GM19025 (cell line): ENCODE measurements around the gene PDSS1.

ENCODE experiments used
- ATAC-seq: cut with Tn5 transposase; IDR thresholded peaks from one replicate; pipeline ENCODE4 v1.9.1; 2021; ENCODE audit warnings: mild to moderate bottlenecking, low read depth, moderate library complexity; ENCODE audit not compliant: unreplicated experiment

The PDSS1 gene

GRCh38 chr10:26698909-26699308 is 1.4 kb downstream of the PDSS1 start:
- no peak for ATAC-seq

GRCh38 chr10:26699631-26700030 is 2.1 kb downstream of the PDSS1 start:
- no peak for ATAC-seq

GRCh38 chr10:26700884-26701630 is 3.6 kb downstream of the PDSS1 start:
- ATAC-seq = no peak

- no peak for ATAC-seq
Observed at GRCh38 chr10:26703096-26703495, 5.6 kb downstream of the PDSS1 start.

GRCh38 chr10:26703974-26704373 is 6.5 kb downstream of the PDSS1 start:
- no peak for ATAC-seq

GRCh38 chr10:26706206-26706605 is 8.7 kb downstream of the PDSS1 start:
- no peak for ATAC-seq

- ATAC-seq = no peak
Observed at GRCh38 chr10:26706936-26707335, 9.4 kb downstream of the PDSS1 start.

GRCh38 chr10:26711324-26711723 is 13.8 kb downstream of the PDSS1 start:
- ATAC-seq = no peak

GRCh38 chr10:26714415-26715136 is 17.1 kb downstream of the PDSS1 start:
- ATAC-seq = no peak

GRCh38 chr10:26715137-26715487 is 17.6 kb downstream of the PDSS1 start:
- ATAC-seq = no peak

GRCh38 chr10:26717476-26717875 is 20.0 kb downstream of the PDSS1 start:
- no peak for ATAC-seq

- no peak for ATAC-seq
Observed at GRCh38 chr10:26721561-26721960, 24.1 kb downstream of the PDSS1 start.

- ATAC-seq = no peak
Observed at GRCh38 chr10:26723016-26723415, 25.5 kb downstream of the PDSS1 start.

- ATAC-seq = no peak
Observed at GRCh38 chr10:26725837-26726727, 28.6 kb downstream of the PDSS1 start.

GRCh38 chr10:26727005-26727404 is 29.5 kb downstream of the PDSS1 start:
- ATAC-seq = no peak

GRCh38 chr10:26728957-26729356 is 31.5 kb downstream of the PDSS1 start:
- ATAC-seq = no peak

- ATAC-seq = no peak
Observed at GRCh38 chr10:26729395-26729794, 31.9 kb downstream of the PDSS1 start.

- no peak for ATAC-seq
Observed at GRCh38 chr10:26730552-26730951, 33.1 kb downstream of the PDSS1 start.

GRCh38 chr10:26733750-26734568 is 36.5 kb downstream of the PDSS1 start:
- ATAC-seq = no peak

GRCh38 chr10:26735435-26735834 is 37.9 kb downstream of the PDSS1 start:
- no peak for ATAC-seq
